Tibial nerve (tissue), 4 donors: ENCODE results near the gene SMARCA2.

ENCODE experiments used
- EP300 ChIP-seq, 2 donors: sonication (generic); formaldehyde crosslinking; IDR thresholded peaks; one replicate each; pipeline ENCODE4 v1.6.1; 2017; ENCODE audit warnings: antibody characterized with exemption in 2 of 2, mild to moderate bottlenecking in 1 of 2
- POLR2A ChIP-seq, 2 donors: fragments of 450-650 bp; IDR thresholded peaks; one replicate each; pipeline ENCODE4 v1.6.1; 2017; ENCODE audit warnings: antibody characterized with exemption in 2 of 2, mild to moderate bottlenecking in 2 of 2, moderate library complexity in 2 of 2
- TF ChIP-seq, protein P1 (sequence below), 5 experiments: fragments of 200-600 bp in 3 of 5; fragments of 450-650 bp in 2 of 5; sonication (generic) in 3 of 5; IDR thresholded peaks; one replicate each; pipeline ENCODE4 v1.5.1; 2016 to 2019; ENCODE audit warnings: antibody characterized with exemption in 5 of 5, mild to moderate bottlenecking in 3 of 5, moderate library complexity in 2 of 5

DNA sequence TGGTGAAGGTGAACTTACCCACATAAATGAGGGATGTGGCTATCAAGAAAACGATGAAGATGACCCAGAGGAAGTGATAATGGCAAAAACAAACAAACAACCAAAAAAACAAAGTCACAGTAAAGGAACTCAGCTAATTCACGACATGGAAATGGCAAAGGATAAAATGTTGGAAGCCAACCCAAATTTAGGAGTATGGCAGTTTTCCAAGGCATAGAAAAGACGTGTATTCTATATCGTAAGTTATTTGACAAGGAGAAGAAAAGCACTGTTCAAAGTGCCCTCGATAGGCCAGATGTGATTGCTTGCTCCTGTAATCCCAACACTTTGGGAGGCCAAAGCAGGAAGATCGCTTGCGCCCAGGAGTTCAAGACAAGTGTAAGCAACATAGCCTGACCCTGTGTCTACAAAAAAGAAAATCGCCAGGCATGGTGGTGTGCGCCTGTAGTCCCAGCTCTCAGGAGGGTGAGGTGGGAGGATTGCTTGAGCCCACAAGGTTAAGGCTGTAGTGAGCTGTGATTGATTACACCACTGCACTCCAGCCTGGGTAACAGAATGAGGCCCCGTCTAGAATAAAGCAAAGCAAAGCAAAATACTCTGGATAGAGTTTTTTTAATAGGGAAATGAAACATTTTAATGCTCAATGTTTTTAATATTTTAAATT lies 138.0 kb downstream of the SMARCA2 start:
- TF ChIP-seq, protein P1, sequence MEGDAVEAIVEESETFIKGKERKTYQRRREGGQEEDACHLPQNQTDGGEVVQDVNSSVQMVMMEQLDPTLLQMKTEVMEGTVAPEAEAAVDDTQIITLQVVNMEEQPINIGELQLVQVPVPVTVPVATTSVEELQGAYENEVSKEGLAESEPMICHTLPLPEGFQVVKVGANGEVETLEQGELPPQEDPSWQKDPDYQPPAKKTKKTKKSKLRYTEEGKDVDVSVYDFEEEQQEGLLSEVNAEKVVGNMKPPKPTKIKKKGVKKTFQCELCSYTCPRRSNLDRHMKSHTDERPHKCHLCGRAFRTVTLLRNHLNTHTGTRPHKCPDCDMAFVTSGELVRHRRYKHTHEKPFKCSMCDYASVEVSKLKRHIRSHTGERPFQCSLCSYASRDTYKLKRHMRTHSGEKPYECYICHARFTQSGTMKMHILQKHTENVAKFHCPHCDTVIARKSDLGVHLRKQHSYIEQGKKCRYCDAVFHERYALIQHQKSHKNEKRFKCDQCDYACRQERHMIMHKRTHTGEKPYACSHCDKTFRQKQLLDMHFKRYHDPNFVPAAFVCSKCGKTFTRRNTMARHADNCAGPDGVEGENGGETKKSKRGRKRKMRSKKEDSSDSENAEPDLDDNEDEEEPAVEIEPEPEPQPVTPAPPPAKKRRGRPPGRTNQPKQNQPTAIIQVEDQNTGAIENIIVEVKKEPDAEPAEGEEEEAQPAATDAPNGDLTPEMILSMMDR (IDR thresholded peaks at IDR 0.05), result no peak
- TF ChIP-seq POLR2A (IDR thresholded peaks at IDR 0.05) (no peak), EP300 (IDR thresholded peaks at IDR 0.05) (no peak)
